ENCODE results near the gene PTPN1. TPM values are rescaled to one million over a fixed set of nuclear protein-coding genes. Genes with fewer than 3 reads are reported as not detected.
A peak's percentile ranks its signal among the peaks of the same experiment; 100 is the strongest.

PTPN1 gene
- total and polyA plus RNA-seq, 2 of the 13 experiments (the other 11 are each of a cell fraction or from before 2014, with no cell fraction given): 17.7 to 37.2 TPM

- Histone ChIP-seq H3K4me3 (replicated peaks in 1 of 3; ENCODE audit: insufficient read depth in 1 of 3, low read depth in 2 of 3, low read length in 3 of 3) (no peak overlapping the region), H3K27me3 (ENCODE audit: control insufficient read depth in 1 of 2, insufficient read depth in 2 of 2, low read length in 2 of 2) (peaks cover 0 to 15% of the 10 kb centered on the region in 2 experiments; a peak in 2 of 5 replicates), H4K20me1 (ENCODE audit: insufficient read depth, low read length) (no peaks in the 10 kb centered on the region), H3K79me2 (ENCODE audit: insufficient read depth, low read length) (no peaks in the 10 kb centered on the region), H3K9ac (ENCODE audit: insufficient read depth, low read depth, low read length) (no peak overlapping the region), H2AFZ (ENCODE audit: low read length) (no peak overlapping the region), H3K4me1 (ENCODE audit: insufficient read depth, low read length) (peaks cover 25% of the 10 kb centered on the region), H3K36me3 (replicated peaks in 1 of 2; ENCODE audit: control insufficient read depth in 1 of 2, insufficient read depth in 2 of 2, low read length in 2 of 2) (no peaks in the 10 kb centered on the region), H3K27ac (ENCODE audit: extremely low read length, insufficient read depth, low read length) (no peak overlapping the region), H3K4me2 (ENCODE audit: low read depth, low read length) (peak overlapping the region; percentile 21; the same call in 1 of the 2 replicates), H3K9me3 (ENCODE audit: low read length) (no peaks in the 10 kb centered on the region)
- intact Hi-C loops (cut with micrococcal nuclease; ENCODE audit: unreplicated experiment): no loop called here
- DNase-seq (ENCODE audit: low spot score) (no peak), ATAC-seq (no peak), FAIRE-seq (no peak)
- 5% methylated on average over 4 of the region's 4 CpGs for WGBS (ENCODE audit: low lambda C conversion rate)
- POLR2A ChIA-PET: interaction anchor here (0.6 to 1.0 kb wide), 2 partner anchors 9 to 12 kb away, joined by 3 read pairs; no protein-coding TSS in a partner anchor
- BruUV-seq (replicated peaks): no TSS peak
- no peak for TF ChIP-seq NFRKB (IDR thresholded peaks at IDR 0.05)
- TF ChIP-seq PLRG1 (conservative IDR thresholded peaks at IDR 0.05): no peak
- TF ChIP-seq NR2F1 (CRISPR knock-in tag; IDR thresholded peaks at IDR 0.05): no peak
- TF ChIP-seq ZNF792 (CRISPR knock-in tag; IDR thresholded peaks at IDR 0.05): no peak
- TF ChIP-seq CBFB (CRISPR knock-in tag; IDR thresholded peaks at IDR 0.05): no peak
- TF ChIP-seq CENPBD1 (CRISPR knock-in tag; IDR thresholded peaks at IDR 0.05; ENCODE audit: borderline replicate concordance, low read depth): no peak
- TF ChIP-seq NFE2L2 (IDR thresholded peaks at IDR 0.05; ENCODE audit: low read length): no peak
- no peak for TF ChIP-seq HDAC2 (CRISPR knock-in tag; IDR thresholded peaks at IDR 0.05)
- TF ChIP-seq E2F5 (CRISPR knock-in tag; conservative IDR thresholded peaks at IDR 0.05): no peak
- no peak for TF ChIP-seq ARNTL (CRISPR knock-in tag; IDR thresholded peaks at IDR 0.05)
- TF ChIP-seq ARNT2 (CRISPR knock-in tag; IDR thresholded peaks at IDR 0.05; ENCODE audit: low read depth): no peak
- no peak for TF ChIP-seq NFATC3 (CRISPR knock-in tag; IDR thresholded peaks at IDR 0.05)
- in situ Hi-C loops (cut with HindIII; ENCODE audit: extremely low pct_ligation_motif_present, low pct_unique_long_range_greater_than_20kb): no loop called here
- CTCF ChIA-PET (ENCODE audit: low intra/inter-chr PET ratio, low total read pairs): no interaction called here
Observed at GRCh38 chr20:50487397-50487796, 22.8 kb upstream of the PTPN1 start.
